Right ventricle myocardium superior (tissue), 1 donor: ENCODE measurements around the gene FAM131C. TPM values are rescaled to one million over a fixed set of nuclear protein-coding genes. Genes with fewer than 3 reads are reported as not detected.
A peak's percentile ranks its signal among the peaks of the same experiment; 100 is the strongest.
"Not testable (repeated sequence)": the region's sequence is repeated elsewhere in the genome, so short reads cannot be mapped to it uniquely, and the experiment has no call there.

Experiments
- ATAC-seq: fragments of 200-7000 bp; cut with Tn5 transposase; one replicate; pipeline ENCODE4 v1.9.1; 2020; ENCODE audit warnings: mild to moderate bottlenecking; ENCODE audit not compliant: poor library complexity
- DNase-seq: peaks from one replicate; pipeline ENCODE4 v3.0.0-alpha.2; 2020
- intact Hi-C: fragments of 100-400 bp; cut with DNase I; formaldehyde crosslinking; loops from one replicate; pipeline ENCODE4 v1.11.2; 2022
- total RNA-seq: library from RNA; stranded (reverse); fragmentation: NEBNext Ultra II Directional; extraction: Animal tissue kit (Norgen Biotek cat#: 25700); gene quantifications from one replicate; pipeline ENCODE4 v1.2.1, GENCODE V29; 2021
- donor health status: DM: no; HTN: yes; CAD: no; lungs with severe emphysema.

The FAM131C gene
- total RNA-seq, 1 donor from 2014 or later, result 4.5 TPM

GRCh38 chr1:16028237-16029002, 45.0 kb downstream of the FAM131C start:
- no peak for DNase-seq
- ATAC-seq, result no peak
- intact Hi-C loops, result no loop called here

DNA sequence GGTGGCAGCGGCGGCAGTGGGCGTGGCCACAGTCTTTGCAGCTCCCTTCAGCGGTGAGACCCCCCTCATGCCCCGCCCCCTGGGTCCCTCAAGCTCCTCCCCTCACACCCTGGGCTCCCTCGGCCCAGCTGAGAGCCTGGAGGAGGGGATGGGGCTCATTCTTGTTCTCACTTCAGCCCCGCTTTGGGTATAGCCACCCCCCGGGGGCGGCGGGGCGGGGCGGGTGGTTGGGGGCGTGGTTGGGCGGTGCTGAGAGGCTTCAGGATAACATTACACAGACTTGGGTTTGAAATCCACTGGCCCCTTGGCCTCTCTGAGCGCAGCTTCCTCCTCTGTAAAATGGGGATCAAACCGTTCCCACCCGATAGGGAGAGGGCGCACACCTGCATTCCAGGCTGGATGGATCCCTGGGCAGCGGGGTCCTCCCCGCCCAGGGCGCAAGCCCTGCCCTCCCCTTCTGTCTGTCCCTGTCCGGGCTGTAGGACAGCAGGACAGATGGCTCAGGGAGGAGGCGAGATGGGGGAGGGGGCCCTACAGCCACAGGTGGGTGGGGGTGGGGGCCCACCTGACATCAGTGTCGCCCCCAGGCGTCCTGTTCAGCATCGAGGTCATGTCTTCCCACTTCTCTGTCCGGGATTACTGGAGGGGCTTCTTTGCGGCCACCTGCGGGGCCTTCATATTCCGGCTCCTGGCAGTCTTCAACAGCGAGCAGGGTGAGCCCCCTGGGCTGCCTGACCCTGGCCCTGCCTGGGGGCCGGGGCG, 46.5 kb downstream of the FAM131C start:
- DNase-seq, result no peak
- ATAC-seq, result peak; percentile 32
- intact Hi-C loops, result no loop called here

- ATAC-seq, DNase-seq, intact Hi-C loops: not testable (repeated sequence)
These were observed 47.1 kb downstream of the FAM131C start for GRCh38 chr1:16026302-16026701.

DNA sequence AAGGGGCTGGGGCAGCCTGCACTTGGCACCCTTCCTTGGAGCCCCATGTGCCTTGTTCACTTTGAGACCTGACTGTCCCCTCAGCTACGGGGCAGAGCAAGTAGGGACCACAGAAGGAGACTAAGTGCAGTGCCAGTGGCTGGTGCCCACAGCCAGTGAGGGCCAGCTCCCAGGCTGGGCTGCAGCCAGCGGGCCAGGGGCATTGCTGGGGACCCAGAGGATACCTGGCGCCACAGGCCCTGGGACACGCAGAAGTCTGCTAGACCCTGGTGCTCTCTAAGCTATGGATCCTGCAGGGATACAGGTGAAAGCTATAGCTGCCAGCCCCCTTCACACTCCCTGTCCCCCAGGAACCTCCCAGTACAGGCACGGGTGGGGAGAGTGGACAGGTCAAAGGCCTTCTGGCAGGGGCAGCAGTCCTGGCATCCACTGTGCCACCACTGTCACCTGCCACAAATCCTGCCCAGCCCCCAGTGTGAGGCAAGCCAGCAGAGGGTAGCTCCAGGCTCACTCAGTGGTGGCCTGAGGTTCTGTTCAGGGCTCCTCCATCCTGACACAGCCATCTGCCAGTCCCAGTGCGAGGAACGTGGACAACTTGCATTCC, 50.3 kb downstream of the FAM131C start:
- intact Hi-C loops, result no loop called here
- ATAC-seq (no peak), DNase-seq (no peak)

GRCh38 chr1:16022393-16022792, 51.1 kb downstream of the FAM131C start:
- DNase-seq, result no peak
- intact Hi-C loops, result no loop called here
- no peak for ATAC-seq

GRCh38 chr1:16021681-16022080, 51.8 kb downstream of the FAM131C start, which contains the start of gene CLCNKA:
TSS of gene CLCNKA (plus strand) at chr1:16022036. CDS start at chr1:16022620, 584 bp downstream.
- ATAC-seq, result no peak
- intact Hi-C loops, result no loop called here

GRCh38 chr1:16020878-16021277, 52.6 kb downstream of the FAM131C start:
- ATAC-seq, intact Hi-C loops, DNase-seq: not testable (repeated sequence)

More at GRCh38 chr1:16021681-16022080, 51.8 kb downstream of the FAM131C start, which contains the start of gene CLCNKA:
- peak; percentile 43 for DNase-seq

GRCh38 chr1:16020325-16020724, 53.1 kb downstream of the FAM131C start:
- intact Hi-C loops, result no loop called here
- ATAC-seq (peak; percentile 2), DNase-seq (peak; percentile 62)

DNA sequence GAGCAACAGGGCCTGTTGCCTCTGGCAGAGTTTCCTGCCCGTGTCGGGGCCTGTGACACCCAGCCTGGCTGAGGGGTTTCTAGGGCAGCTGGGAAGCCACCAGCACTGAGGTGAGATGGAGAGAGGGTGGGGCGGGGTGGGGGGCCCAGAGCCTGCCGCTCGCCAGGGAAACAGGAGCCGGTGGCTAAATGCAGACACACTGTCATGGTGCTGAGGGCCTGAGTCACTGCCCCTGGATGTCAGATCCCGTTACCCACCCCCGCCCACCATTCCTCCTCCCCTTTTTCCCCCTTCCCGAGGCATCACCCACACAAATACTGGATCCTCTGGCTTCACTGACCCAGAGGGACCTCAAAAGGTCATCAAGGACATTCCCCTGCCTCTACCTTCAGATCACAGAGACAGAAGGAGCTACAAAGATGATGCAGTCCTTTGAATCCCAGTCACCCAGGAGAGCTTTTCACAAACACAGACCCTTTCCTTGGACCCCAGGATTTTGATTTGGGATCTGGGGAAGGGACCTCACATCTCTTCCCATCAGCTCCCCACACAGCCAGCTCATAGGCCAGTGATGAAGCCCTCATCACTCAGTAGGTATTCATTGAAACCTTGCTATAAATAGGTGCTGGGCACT, 53.7 kb downstream of the FAM131C start:
- DNase-seq, result peak; percentile 84
- intact Hi-C loops, result no loop called here
- no peak for ATAC-seq

DNA sequence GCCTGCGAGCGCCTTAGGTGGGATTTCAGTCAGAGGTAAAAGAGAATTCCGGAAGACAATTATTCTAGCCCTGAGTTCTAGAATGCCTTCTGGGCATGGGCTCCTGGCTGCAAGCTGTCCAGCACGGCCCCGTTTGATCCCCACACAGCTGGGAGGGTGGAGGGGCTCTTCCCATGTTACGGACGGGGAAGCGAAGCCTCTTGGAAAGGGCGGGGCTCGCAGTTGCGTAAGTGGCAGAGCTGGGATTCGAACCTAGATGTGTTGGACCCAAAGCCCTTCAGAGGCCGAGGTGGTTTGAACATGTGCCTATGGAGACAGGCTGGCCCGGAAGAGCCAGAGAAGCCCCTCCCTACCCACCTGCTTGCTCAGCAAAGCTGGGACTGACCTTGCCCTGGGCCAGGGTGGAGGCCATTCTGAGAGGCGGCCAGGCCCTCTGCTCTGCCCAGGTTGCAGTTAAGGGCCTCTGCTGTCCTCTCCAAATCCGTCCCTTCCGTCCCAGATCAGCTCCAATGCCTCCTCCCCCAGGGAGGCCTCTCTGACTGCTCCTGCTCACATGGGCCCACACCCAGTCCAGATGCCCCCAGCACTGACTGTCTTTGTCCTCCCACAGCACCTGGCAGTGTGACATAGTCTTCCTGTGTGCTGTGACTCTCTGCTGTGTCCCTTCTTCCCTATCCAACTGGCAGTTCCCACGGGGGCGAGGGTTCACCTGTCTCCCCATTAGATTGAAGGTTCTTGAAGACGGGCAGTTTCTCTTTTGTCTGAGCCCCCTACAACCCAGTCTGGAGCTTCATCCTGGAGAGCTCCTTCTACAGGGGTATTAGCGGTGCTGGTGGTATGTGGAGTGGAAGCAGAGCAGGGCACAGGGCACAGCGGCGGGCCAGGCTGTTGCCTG, 54.5 kb downstream of the FAM131C start:
- intact Hi-C loops, result no loop called here
- ATAC-seq (peak; percentile 34), DNase-seq (peak; percentile 53)

- ATAC-seq (peak; percentile 7), DNase-seq (no peak)
- intact Hi-C loops, result no loop called here
These were observed 55.1 kb downstream of the FAM131C start for GRCh38 chr1:16018308-16018707.

- DNase-seq (peak; percentile 92), ATAC-seq (peak; percentile 53)
- intact Hi-C loops, result no loop called here
These were observed 55.8 kb downstream of the FAM131C start, which contains the start of gene HSPB7 for GRCh38 chr1:16017461-16018303. TSS of gene HSPB7 (minus strand) at chr1:16018043. CDS start at chr1:16017963, 80 bp downstream.

GRCh38 chr1:16017076-16017460, 56.4 kb downstream of the FAM131C start:
- intact Hi-C loops, result no loop called here
- DNase-seq, result peak; percentile 40
- no peak for ATAC-seq

DNA sequence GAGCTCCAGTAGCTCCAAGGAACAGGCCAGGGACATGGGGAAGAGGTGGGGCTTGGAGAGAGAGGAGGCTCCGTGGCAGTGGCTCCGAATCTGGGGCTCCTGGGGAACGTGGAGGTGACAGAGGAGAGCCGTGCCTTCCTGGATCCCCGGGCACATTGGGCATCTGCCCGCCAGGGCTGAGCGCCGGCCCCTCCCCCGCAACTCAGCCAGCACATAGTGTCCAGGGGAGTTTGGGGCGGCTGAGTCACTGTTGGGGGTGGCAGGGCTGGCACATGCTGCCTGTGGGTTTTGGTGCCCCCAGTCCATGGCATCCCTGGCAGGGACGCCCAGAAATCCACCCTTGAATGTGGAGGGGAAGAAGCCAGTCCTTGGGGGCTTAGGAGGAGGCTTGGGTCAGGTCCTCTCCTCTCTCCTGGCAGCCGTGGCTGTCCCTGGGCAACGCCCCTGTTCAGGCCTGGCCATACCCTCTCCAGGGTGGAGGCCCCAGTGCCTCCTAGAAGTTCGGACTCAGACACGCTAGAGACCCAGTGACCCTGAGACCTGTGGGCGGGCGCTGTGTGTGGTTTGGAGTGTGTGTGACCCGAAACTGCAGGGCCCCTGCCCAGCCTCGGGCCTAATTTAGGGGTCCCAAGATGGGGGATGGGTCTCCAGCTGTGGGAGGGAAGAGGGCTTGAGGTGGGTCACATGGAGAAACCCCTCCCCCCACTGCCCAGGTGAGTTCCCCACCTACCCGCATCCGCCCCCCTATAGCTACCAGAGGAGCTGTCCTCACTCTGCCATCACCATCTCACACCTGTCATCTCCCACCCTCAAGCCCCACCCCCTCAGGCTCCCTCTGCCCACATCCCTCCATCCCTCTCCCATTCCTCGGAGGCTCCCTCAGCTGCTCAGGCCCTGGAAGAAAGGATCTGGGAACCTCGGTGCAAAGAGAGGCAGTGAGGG, 57.2 kb downstream of the FAM131C start:
- peak; percentile 2 for ATAC-seq
- intact Hi-C loops, result no loop called here
- peak; percentile 72 for DNase-seq

GRCh38 chr1:16015491-16015890, 58.0 kb downstream of the FAM131C start:
- DNase-seq, result peak; percentile 52
- intact Hi-C loops, result no loop called here
- no peak for ATAC-seq
